Measurements from ENCODE around the gene AQP2.

GRCh38 chr12:49943625-49943960 lies 6.9 kb upstream of the AQP2 start:
- TF ChIP-seq, protein P1, sequence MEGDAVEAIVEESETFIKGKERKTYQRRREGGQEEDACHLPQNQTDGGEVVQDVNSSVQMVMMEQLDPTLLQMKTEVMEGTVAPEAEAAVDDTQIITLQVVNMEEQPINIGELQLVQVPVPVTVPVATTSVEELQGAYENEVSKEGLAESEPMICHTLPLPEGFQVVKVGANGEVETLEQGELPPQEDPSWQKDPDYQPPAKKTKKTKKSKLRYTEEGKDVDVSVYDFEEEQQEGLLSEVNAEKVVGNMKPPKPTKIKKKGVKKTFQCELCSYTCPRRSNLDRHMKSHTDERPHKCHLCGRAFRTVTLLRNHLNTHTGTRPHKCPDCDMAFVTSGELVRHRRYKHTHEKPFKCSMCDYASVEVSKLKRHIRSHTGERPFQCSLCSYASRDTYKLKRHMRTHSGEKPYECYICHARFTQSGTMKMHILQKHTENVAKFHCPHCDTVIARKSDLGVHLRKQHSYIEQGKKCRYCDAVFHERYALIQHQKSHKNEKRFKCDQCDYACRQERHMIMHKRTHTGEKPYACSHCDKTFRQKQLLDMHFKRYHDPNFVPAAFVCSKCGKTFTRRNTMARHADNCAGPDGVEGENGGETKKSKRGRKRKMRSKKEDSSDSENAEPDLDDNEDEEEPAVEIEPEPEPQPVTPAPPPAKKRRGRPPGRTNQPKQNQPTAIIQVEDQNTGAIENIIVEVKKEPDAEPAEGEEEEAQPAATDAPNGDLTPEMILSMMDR (IDR thresholded peaks at IDR 0.05), result no peak
- TF ChIP-seq POLR2AphosphoS5 (IDR thresholded peaks at IDR 0.05; ENCODE audit: insufficient read depth in 1 of 2, low read depth in 1 of 2), result no peak
